ENCODE results near the gene SGCE. TPM values are rescaled to one million over a fixed set of nuclear protein-coding genes. Genes with fewer than 3 reads are reported as not detected.

Gene SGCE
- total and polyA plus RNA-seq, 2 experiments from 2014 or later = 46.1 to 54.8 TPM

- TF ChIP-seq EZH2 (IDR thresholded peaks at IDR 0.05; ENCODE audit: low read depth, unreplicated experiment) (no peak), ZNF331 (CRISPR knock-in tag; IDR thresholded peaks at IDR 0.05; ENCODE audit: low read depth) (no peak), ETS1 (IDR thresholded peaks at IDR 0.05) (no peak), NANOG (IDR thresholded peaks at IDR 0.05; ENCODE audit: borderline replicate concordance) (no peak)
Measured at GRCh38 chr7:94697035-94697974, 41.4 kb upstream of the SGCE start (continued).

GRCh38 chr7:94687810-94688209 lies 31.9 kb upstream of the SGCE start:
- Histone ChIP-seq H3F3A (replicated peaks; ENCODE audit: low read depth) (no peaks in the 10 kb centered on the region), H2AFZ (no peak overlapping the region), H3K9me2 (ENCODE audit: insufficient read depth) (no peaks in the 10 kb centered on the region), H3K4me1 (ENCODE audit: insufficient read depth) (no peaks in the 10 kb centered on the region), H3K4me3 (no peak overlapping the region), H3K27me3 (ENCODE audit: insufficient read depth) (no peaks in the 10 kb centered on the region), H3K36me3 (ENCODE audit: insufficient read depth) (no peaks in the 10 kb centered on the region), H3K79me2 (replicated peaks; ENCODE audit: insufficient read depth) (no peaks in the 10 kb centered on the region), H4K20me1 (replicated peaks; ENCODE audit: insufficient read depth) (no peaks in the 10 kb centered on the region), H3K27ac (ENCODE audit: low read depth) (no peak overlapping the region), H3K4me2 (no peak overlapping the region)
- Mint-ChIP-seq H3K4me1 (no peaks in the 10 kb centered on the region), H3K27me3 (ENCODE audit: insufficient read depth, low read depth, poor library complexity) (no peaks in the 10 kb centered on the region), H3K9me3 (no peaks in the 10 kb centered on the region), H3K36me3 (ENCODE audit: low read depth) (no peaks in the 10 kb centered on the region), H3K4me3 (no peak overlapping the region), H3K27ac (no peak overlapping the region)
- DNase-seq (ENCODE audit: low spot score) (no peak), ATAC-seq (no peak)
- TF ChIP-seq NANOG (IDR thresholded peaks at IDR 0.05; ENCODE audit: borderline replicate concordance) (no peak), JUNB (IDR thresholded peaks at IDR 0.05; ENCODE audit: unreplicated experiment) (no peak), CREB1 (CRISPR knock-in tag; IDR thresholded peaks at IDR 0.05; ENCODE audit: low read depth) (no peak), ETS1 (IDR thresholded peaks at IDR 0.05) (no peak), STAT1 (IDR thresholded peaks at IDR 0.05; ENCODE audit: unreplicated experiment) (no peak), REST (IDR thresholded peaks at IDR 0.05; ENCODE audit: unreplicated experiment) (no peak), EZH2phosphoT487 (IDR thresholded peaks at IDR 0.05; ENCODE audit: unreplicated experiment) (no peak), EZH2 (IDR thresholded peaks at IDR 0.05; ENCODE audit: low read depth, unreplicated experiment) (no peak), ZNF331 (CRISPR knock-in tag; IDR thresholded peaks at IDR 0.05; ENCODE audit: low read depth) (no peak), ZNF462 (CRISPR knock-in tag; IDR thresholded peaks at IDR 0.05) (no peak), ZNF114 (CRISPR knock-in tag; IDR thresholded peaks at IDR 0.05) (no peak), POLR2AphosphoS5 (IDR thresholded peaks at IDR 0.05; ENCODE audit: low read depth) (no peak)

All from GM23338 (cell line).